Panc1 (cell line): ENCODE results near the gene LRRC41. TPM values are rescaled to one million over a fixed set of nuclear protein-coding genes. Genes with fewer than 3 reads are reported as not detected.

Experiments used
- ATAC-seq: fragments of 200-7000 bp; cut with Tn5 transposase; 2 replicates; pipeline ENCODE4 v1.9.1; 2020; ENCODE audit warnings: mild to moderate bottlenecking, moderate library complexity
- BruUV-seq: library from RNA; stranded (reverse); fragments of 400-500 nt; replicated peaks from 2 replicates; lab custom pipeline; 2021; lab: Mats Ljungman, UMichigan
- CTCF ChIA-PET: fragments of 300-600 bp; sonication (Branson Sonifier 250); formaldehyde crosslinking; loops from one replicate; lab custom pipeline; 2022; ENCODE audit warnings: antibody characterized with exemption; lab: Charles Lee
- POLR2A ChIA-PET: fragments of 300-600 bp; sonication (Branson Sonifier 250); formaldehyde crosslinking; loops from one replicate; lab custom pipeline; 2022; ENCODE audit warnings: antibody characterized with exemption; lab: Charles Lee
- DNase-seq: peaks from one replicate; pipeline ENCODE4 v3.0.0-alpha.2; 2010; ENCODE audit warnings: low read depth, low spot score
- H3K27ac ChIP-seq: 2 replicates; pipeline ENCODE4 v1.5.1; 2011; ENCODE audit warnings: mild to moderate bottlenecking, low read length, inconsistent platforms
- H3K27me3 ChIP-seq: fragments of 200-500 bp; sonication (Bioruptor generic); 2 replicates; pipeline ENCODE4 v1.6.0; 2014; ENCODE audit warnings: low read length, inconsistent platforms; ENCODE audit not compliant: control insufficient read depth, insufficient read depth
- H3K36me3 ChIP-seq: fragments of 200-500 bp; sonication (Bioruptor generic); 2 replicates; pipeline ENCODE4 v1.5.1; 2014; ENCODE audit warnings: inconsistent platforms, mild to moderate bottlenecking, low read length, moderate library complexity; ENCODE audit not compliant: control insufficient read depth, insufficient read depth
- H3K4me1 ChIP-seq: 2 replicates; pipeline ENCODE4 v1.5.1; 2011; ENCODE audit warnings: inconsistent platforms, mild to moderate bottlenecking, low read length, moderate library complexity; ENCODE audit not compliant: control insufficient read depth, insufficient read depth
- H3K4me3 ChIP-seq, 2 experiments: 2 replicates each; pipeline ENCODE4 v1.5.1; 2011 to 2012; ENCODE audit warnings: low read depth in 2 of 2, low read length in 2 of 2, mild to moderate bottlenecking in 2 of 2, inconsistent platforms in 1 of 2, moderate library complexity in 1 of 2
- H3K9me3 ChIP-seq: fragments of 200-500 bp; sonication (Bioruptor generic); 2 replicates; pipeline ENCODE4 v1.5.1; 2014; ENCODE audit warnings: low read depth, mild to moderate bottlenecking, inconsistent platforms, low read length, moderate library complexity; ENCODE audit not compliant: control insufficient read depth, insufficient read depth
- CTCF ChIP-seq: fragments of 450-650 bp; IDR thresholded peaks from 2 replicates; pipeline ENCODE4 v1.5.1; 2017; ENCODE audit warnings: mild to moderate bottlenecking
- POLR2AphosphoS5 ChIP-seq: IDR thresholded peaks from 2 replicates; pipeline ENCODE4 v1.6.1; 2012; ENCODE audit warnings: mild to moderate bottlenecking, low read depth, low read length, moderate library complexity
- REST ChIP-seq, 2 experiments: IDR thresholded peaks; 2 replicates each; pipeline ENCODE4 v1.6.1; 2011 to 2012; ENCODE audit warnings: low read depth in 2 of 2, control low read depth in 1 of 2, low read length in 1 of 2, mild to moderate bottlenecking in 1 of 2, moderate library complexity in 1 of 2; ENCODE audit not compliant: insufficient read depth in 1 of 2
- SIN3A ChIP-seq: IDR thresholded peaks from 2 replicates; pipeline ENCODE4 v1.6.1; 2012; ENCODE audit warnings: low read depth, mild to moderate bottlenecking, low read length, moderate library complexity, borderline replicate concordance; ENCODE audit not compliant: insufficient read depth
- TCF7L2 ChIP-seq: IDR thresholded peaks from 2 replicates; pipeline ENCODE4 v1.6.1; 2011; ENCODE audit warnings: mild to moderate bottlenecking, low read depth, low read length, inconsistent platforms
- in situ Hi-C: cut with HindIII; loops from 2 replicates; pipeline ENCODE4 v1.10.0; 2016; ENCODE audit warnings: low sequenced_read_pairs, low pct_unique_long_range_greater_than_20kb
- intact Hi-C: fragments of 100-400 bp; cut with micrococcal nuclease; formaldehyde crosslinking; loops from one replicate; pipeline ENCODE4 v1.10.0; 2022; ENCODE audit not compliant: unreplicated experiment
- total RNA-seq: library from RNA; stranded (reverse); gene quantifications from one replicate; pipeline ENCODE4 v1.2.1, GENCODE V29; 2021; ENCODE audit not compliant: unreplicated experiment

LRRC41 gene
- total RNA-seq, 1 experiment from 2014 or later: 55.3 TPM

DNA sequence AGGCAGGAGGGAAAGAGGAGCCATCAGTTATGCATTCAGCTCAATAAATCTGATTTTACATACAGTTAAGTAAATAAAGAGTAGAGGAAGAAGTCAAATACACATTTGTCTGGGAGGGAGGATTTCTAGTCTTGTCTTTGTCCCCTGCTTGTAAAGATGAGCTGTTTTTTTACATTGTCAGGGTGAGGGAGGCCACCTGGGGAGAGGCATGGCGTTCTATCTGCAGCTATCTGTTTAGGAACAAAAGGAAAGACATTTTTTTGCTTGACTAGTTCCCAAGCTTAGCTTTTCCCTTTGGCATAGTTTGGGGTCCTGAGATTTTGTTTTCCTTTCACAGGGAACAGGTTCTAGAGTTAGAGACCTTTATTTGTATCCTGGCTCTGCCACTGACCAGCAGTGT lies 40.9 kb downstream of the LRRC41 start:
- in situ Hi-C loops (no loop called here), intact Hi-C loops (no loop called here)
- Histone ChIP-seq H3K9me3 (no peaks in the 10 kb centered on the region), H3K4me1 (no peaks in the 10 kb centered on the region), H3K27me3 (no peaks in the 10 kb centered on the region), H3K36me3 (peaks cover 15% of the 10 kb centered on the region), H3K4me3 (no peak overlapping the region), H3K27ac (no peak overlapping the region)
- ATAC-seq (no peak), DNase-seq (no peak)
- CTCF ChIA-PET: no interaction called here
- TF ChIP-seq TCF7L2 (no peak), SIN3A (no peak), CTCF (no peak), REST (IDR thresholded peaks at IDR 0.05; ENCODE audit: insufficient read depth in 1 of 2, low read depth in 2 of 2, low read length in 1 of 2) (no peak), POLR2AphosphoS5 (no peak)
- no TSS peak for BruUV-seq
- POLR2A ChIA-PET: interaction anchor here (0.6 kb wide), 2 partner anchors 29 to 43 kb away, joined by 4 to 11 read pairs; no protein-coding TSS in a partner anchor

DNA sequence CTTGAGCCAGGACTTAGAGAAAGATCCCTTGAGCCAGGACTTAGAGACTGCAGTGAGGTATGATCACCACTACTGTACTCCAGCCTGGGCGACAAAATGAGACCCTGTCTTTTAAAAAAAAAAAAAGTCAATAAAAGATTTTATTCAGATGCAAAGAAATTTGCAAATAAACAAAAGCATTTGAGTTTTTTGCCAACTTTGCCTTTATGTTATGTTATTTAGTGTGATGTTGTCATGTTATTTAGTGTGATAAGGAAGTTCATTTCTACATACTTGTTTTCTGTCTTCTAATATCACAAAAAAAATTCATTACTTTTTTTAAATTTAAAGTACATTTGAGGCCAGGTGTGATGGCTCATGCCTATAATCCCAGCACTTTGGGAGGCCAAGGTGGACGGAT lies 46.9 kb downstream of the LRRC41 start:
- H3K9me3 ChIP-seq: no peaks in the 10 kb centered on the region
- H3K4me1 ChIP-seq: no peaks in the 10 kb centered on the region
- no peaks in the 10 kb centered on the region for H3K27me3 ChIP-seq
- DNase-seq (no peak), ATAC-seq (no peak)
- no peak for TF ChIP-seq POLR2AphosphoS5
- no peak for TF ChIP-seq SIN3A
- no peak for TF ChIP-seq REST (IDR thresholded peaks at IDR 0.05; ENCODE audit: insufficient read depth in 1 of 2, low read depth in 2 of 2, low read length in 1 of 2)
- no peak for TF ChIP-seq CTCF
- TF ChIP-seq TCF7L2: no peak
- BruUV-seq: no TSS peak
- H3K36me3 ChIP-seq: peaks cover 6% of the 10 kb centered on the region
- intact Hi-C loops: no loop called here
- ChIA-PET POLR2A (no interaction called here), CTCF (no interaction called here)
- in situ Hi-C loops: no loop called here
- H3K4me3 ChIP-seq: no peak overlapping the region
- no peak overlapping the region for H3K27ac ChIP-seq
